ENCODE data around the gene CACNA1S.

CACNA1S gene

GRCh38 chr1:200990114-200990513, 122.1 kb downstream of the CACNA1S start:
- Histone ChIP-seq H3K79me2 (ENCODE audit: insufficient read depth, low read length) (no peaks in the 10 kb centered on the region), H3K27me3 (ENCODE audit: low read length) (no peaks in the 10 kb centered on the region), H3K9ac (ENCODE audit: low read length) (no peak overlapping the region), H3K9me2 (replicated peaks; ENCODE audit: insufficient read depth, low read length) (no peaks in the 10 kb centered on the region), H2AFZ (ENCODE audit: low read depth, low read length, severe bottlenecking) (no peak overlapping the region), H3K4me2 (ENCODE audit: low read depth, low read length, poor library complexity, severe bottlenecking) (no peak overlapping the region), H3K9me3 (ENCODE audit: insufficient read depth, low read length) (no peaks in the 10 kb centered on the region), H3K4me3 (ENCODE audit: insufficient read depth, low read length, poor library complexity, severe bottlenecking) (no peak overlapping the region), H4K20me1 (ENCODE audit: low read depth, low read length) (no peaks in the 10 kb centered on the region), H3K27ac (ENCODE audit: low read depth, low read length) (no peak overlapping the region), H3F3A (ENCODE audit: insufficient read depth) (no peaks in the 10 kb centered on the region), H3K36me3 (ENCODE audit: low read length) (no peaks in the 10 kb centered on the region)
- no peak for TF ChIP-seq EZH2phosphoT487 (conservative IDR thresholded peaks at IDR 0.05; ENCODE audit: low read length)
- TF ChIP-seq CTCF (IDR thresholded peaks at IDR 0.05; ENCODE audit: insufficient read depth, low read length, poor library complexity, severe bottlenecking), result no peak
